Ramos (cell line): ENCODE data around the gene SYT8.

Source experiments
- in situ Hi-C: fragments of 300-500 bp; cut with MboI; formaldehyde crosslinking; loops from one replicate; pipeline ENCODE4 v1.14.3; 2022; ENCODE audit warnings: low sequenced_read_pairs; ENCODE audit not compliant: unreplicated experiment

The SYT8 gene

DNA sequence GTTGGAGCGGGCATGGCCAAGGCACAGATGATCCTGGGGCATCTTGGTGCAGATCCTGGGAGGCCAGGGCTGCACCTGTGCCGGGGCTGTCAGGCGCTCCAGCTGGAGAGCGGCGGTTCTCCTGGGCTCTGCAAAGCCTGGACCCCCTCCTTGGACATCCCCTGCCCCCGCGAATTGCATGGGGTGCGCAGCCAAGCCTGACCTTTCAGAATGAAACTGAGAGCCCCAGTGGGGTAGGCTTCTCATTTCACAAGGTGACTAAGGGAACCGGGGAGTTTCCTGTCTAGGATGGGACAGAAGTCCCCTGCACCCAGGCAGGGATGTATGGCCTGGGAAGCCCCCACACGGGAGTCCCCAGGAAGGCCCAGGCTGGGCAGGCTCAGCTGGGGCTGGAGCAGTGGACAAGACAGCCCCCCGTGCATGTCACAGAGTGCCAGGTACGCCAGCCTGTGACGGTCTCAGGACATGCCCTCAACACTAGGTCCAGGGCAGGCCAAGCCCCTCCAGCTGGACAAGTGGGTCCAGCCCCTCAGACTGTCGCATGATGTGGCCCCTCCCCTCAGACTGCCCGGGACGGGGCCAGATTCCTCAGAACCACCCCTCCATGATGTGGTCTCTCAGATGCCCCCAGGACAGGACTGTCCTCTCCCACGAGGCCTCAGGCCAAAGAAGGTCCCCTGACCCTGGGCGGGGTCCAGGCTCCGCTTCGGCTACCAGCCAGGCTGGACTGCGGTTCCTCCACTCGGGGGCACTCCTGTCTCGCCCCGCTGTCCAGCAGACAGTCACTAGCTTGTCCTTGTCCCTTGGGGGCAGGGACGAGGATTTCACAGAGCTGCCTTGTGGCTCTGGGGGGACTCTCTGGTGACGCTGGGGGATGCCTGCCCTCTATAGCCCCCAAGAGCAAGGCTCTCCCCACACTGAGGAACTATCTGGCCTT, 20.4 kb downstream of the SYT8 start:
- in situ Hi-C loops: no loop called here

DNA sequence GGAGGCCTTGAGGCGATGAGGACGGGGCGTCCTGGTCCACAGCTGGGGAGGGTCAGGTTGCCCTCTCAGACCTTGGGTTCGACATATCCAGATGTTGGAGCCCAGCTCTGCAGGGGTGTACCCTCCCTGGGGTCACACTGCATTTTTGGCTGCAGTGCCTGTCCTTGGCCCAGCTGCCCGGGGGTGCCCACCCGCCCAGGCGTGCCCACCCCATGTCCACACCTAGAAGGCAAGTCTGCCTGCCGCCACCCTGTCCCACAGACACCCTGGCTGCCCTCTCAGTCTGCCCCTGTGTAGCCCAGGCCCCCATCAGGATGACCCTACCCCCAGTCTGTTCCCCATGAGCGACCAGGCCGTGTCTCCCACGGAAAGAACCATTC, 21.1 kb downstream of the SYT8 start:
- in situ Hi-C loops: no loop called here

DNA sequence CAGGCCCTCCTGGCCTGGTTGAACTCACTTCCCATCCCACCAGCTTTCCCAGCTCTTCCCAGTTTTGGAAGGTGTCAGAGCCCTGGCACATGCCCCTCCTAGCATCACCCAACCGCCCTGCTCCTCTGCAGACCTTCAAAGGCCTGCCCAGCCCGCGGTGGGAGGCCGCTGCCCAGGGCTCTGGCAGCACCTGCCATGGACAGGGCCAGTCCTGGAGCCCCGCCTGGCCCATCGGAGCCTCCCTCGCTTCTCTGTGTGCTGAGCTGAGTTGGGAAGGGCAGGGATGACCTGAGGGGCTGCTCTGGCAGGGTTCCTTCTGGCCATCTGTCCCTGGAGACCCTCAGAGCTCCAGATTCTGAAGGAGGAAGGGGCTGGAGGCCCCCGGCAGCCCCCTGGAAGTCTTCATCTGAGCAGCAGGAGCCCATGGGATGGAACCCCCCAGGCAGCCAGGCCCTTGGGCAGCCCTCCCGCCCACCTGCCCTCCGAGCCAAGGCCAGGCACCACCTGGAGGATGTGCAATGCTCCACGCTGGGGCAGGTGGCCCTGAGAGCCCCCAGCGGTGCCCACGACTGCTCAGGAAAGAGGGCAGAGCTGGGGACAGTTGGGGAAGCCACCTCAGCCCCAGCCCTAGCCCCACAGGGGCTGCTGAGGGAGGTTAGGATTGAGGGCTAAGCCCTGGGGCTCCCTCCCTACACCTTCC, 21.7 kb downstream of the SYT8 start:
- in situ Hi-C loops: no loop called here

DNA sequence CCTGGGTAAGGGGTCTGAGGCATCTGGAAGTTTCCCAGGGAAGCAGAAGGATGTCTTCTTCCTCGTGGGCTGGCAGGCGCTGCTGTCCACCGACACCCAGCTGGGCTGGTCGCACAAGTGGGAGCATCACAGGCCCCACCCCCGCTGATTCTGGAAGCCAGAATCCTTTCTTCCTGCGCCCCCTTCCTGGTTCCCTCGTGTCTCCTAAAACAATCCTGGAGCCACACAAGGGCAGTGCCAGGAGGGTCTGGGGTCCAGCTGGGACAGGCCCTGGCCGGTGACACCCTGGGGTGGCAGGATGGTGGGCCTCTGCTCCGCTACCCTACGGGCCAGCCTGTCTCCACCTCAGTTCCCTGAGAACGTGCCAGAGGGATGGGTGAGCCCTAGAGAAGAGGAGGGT, 22.3 kb downstream of the SYT8 start:
- in situ Hi-C loops: no loop called here

DNA sequence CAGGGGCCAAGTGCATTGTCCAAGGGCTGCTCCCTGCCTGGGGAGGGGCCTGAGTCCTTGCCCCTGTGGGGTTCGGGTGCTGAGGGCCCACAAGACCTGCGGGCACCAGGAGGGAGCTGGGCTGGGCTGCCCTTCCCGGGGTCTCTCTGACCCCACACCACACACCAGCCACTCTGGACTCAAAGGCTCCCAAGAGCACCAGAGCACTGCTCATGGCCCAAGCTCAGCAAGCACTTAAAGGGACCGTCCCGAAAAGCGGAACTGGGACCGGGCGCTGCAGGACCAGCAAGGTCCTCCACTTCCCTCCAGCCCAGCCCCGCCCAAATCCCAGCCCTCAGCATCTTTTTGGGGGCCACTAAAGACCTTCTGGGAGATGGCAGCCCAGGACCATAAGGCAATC, 23.4 kb downstream of the SYT8 start:
- in situ Hi-C loops: no loop called here

DNA sequence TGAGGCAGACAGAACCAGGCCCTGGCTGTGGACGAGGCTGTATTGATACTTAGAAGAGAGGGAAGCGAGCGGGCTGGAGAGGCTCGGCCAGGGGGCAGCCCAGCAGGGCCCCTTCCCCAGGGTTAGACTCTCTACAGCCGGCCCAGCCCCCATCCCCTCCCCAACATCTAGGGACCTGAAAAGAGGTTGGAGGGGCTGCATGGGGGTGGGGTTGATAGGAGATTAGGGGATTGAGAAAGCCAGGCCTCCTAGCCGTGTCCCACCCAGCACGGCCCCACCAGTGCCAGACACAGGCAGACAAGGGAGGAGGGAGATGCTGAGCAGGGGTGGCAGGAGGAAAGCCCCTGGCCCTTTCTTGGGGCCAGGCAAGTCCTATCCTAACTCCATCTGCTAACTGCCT, 23.8 kb downstream of the SYT8 start:
- in situ Hi-C loops: no loop called here

DNA sequence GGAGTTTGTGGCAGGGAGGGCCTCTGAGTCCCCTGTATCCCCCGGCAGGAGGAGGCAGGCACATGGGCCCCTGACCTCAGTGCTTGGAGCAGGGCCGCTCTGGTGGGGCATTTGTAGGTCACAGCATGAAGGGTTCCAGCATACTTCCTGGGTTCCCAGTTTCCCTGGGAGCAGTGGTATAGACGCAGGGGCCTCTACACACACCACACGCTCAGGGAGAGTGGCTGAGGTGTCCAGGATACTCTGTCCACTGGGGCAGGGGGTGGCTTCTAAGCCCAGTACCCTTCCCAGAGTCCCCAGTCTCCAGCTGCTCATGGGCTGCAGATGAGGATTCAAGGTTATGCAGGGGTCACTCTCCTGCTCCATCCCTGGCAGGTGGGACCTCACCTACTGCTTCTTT, 24.2 kb downstream of the SYT8 start:
- in situ Hi-C loops: no loop called here

DNA sequence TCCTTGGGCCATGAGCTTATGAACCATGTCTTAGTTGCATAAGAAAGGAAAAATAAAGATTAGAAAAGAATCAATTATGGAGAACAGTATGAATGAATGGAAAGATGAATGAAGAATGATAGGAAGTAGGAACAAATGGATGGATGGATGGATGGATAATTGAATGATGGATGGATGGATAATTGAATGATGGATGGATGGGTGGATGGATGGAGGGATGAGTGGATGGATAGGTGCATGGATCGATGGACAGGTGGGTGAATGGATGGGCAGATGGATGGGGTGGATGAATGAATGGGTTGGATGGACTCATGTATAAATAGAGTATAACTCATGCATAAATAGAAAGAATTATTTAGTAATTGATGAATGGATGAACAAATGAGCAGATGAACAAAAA, 25.3 kb downstream of the SYT8 start:
- in situ Hi-C loops: no loop called here

DNA sequence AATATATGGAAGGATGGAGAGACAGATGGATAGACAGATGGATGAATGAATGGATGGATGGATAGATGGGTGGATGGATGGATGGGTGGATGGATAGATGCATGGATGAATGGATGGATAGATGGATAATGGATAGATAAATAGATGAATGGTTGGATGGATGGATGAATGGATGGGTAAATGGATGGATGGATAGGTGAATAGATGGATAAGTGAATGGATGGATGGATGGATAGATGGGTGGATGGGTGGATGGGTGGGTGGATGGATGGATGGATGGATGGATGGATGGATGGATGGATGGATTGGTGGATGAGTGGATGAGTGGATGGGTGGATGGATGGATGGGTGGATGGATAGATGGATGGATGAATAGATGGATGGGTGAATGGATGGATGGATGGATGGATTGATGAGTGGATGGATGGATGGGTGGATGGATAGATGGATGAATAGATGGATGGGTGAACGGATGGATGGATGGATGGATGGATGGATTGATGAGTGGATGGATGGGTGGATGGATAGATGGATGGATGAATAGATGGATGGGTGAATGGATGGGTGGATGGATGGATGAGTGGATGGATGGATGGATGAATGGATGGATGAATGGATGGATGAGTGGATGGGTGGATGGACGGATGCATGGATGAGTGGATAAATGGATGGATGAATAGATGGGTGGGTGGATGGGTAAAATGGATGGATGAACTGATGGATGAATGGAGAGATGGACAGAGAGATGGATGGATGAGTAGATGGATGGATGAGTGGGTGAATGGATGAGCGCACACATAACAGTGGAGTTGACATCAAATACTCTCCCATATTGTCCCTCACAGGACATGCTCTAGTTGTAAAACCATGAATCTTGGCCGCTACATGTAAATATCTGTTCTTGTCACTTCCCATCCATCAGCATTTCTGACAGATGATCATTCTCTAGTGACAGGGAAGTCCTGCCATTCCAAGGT, 26.9 kb downstream of the SYT8 start:
- in situ Hi-C loops: no loop called here

DNA sequence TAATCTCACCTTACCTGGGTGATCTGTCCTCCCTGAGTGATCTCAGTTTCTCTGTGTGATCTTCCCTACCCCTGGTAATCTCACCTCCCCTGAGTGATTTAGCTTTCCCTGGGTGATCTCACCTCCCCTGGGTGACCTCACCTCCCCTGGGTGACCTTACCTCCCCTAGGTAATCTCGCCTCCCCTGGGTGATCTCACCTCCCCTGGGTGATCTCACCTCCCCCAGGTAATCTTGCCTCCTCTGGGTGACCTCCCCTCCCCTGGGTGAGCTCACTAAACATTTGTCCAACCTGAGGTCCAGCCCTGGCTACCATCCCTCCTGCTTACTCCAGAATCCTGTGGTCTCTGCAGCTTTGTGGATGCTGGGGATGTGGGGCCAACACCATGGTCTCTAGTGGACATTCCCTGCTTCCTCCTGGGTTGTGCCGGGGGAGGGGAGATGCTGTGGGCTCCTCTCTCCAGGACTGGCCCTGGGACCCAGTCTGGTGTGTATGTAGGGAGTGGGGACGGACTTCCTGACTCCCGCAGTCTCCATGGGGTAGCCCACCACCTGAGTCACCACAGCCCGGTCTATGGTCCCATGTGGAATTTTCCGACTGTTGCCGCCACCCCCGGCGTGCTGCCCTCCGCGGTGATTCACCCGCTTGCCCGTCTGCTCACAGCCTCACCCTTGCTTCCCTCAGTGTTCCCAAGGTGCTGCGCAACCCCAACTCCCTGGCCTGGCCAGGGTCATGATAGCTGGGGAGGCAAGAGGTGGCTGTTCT, 28.0 kb downstream of the SYT8 start:
- in situ Hi-C loops: no loop called here

DNA sequence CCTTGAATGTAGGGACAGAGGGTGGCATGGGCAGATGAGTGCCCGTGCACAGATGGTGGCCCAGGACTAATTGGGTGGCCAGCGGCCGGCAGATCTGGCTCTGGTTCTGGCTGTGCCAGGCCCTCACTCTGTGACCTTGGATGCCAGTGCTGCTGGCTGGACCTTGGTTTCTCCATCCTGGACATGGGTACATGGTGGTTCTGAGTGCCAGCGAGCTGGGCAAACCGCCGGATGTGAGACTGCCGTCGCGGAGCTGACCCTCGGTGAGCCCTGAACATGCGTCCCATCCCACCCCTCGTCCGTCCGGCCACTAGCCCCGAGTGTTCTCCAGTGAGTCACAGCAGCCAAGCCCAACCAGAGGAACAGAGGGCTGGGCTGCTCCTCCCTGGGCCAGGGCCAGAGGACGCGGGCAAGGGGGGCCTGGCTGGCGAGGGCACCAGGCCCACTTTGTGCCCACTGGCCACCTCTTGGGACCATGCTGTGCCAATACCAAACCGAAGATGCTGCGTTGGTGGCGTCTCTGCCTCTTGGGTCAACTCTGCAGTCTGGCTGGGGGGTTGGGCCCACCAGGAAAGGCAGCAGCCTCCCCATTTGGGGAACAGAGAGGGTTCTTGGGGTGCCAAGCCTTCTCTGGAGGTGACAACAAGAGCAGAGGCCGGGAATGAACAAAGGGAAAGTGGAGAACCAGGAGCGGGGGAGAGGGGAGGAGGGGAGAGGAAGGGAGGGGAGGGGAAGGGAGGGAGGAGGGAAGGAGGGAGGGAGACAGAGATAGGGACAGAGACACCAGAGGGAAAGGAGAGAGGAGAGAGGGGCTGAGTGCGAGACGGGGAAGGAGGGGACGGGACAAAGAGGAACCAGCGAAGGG, 28.8 kb downstream of the SYT8 start:
- in situ Hi-C loops: no loop called here

DNA sequence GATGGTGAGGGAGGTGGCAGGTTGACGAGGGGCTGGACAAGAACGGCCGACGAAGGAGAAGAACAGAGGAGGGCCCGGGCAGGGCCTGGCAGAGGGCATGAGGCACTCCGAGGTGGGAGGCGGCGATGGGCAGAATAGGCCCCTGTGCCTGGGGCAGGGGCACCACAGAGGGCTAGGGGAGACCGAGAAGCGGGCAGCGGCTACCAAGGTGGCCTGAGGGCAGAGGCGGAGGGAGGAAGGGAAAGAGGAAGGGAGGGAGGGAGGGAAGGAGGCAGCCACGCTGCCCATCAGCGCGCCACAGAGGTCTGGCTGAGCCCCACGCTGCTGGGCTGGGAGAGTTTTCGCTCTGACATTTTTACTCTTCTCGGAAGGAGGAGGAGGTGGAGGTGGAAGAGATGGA, 29.4 kb downstream of the SYT8 start:
- in situ Hi-C loops: no loop called here

DNA sequence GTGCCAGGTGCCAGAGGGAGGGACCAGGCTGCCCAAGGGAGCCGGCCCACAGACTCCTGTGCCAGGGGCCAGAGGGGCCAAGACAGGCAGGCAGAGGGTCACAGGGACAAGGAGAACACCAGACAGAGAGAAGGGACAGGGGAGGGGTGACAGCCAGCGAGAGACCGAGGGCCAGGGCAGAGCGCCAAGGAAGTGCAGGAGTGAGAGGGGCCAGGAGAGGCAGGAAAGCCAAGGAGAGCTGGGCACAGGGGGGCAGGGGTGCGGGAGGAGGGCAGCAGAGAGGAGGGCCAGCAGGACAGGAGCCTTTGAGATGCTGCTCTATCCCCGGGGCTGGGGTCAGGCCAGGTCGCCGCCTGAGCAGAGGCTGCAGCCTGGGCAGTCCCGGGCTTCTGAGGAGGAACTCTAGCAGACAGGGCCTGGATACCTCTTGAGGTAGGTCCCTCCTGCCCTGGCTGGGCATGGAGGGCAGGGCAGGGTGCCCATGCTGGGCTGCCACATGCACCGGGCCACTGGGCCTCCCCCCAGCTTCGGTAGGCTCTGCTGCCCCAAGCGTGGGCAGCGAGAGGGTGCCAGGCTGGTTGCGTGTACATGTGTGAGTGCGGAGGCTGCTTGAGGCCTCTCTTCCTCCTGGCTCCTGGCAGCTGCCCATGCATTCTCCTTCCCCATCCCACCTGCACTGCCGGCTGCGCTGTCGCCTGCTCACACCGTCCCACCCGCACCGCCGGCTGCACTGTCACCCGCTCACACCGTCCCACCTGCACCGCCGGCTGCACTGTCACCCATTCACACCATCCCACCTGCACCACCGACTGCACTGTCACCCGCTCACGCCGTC, 30.3 kb downstream of the SYT8 start:
- in situ Hi-C loops: no loop called here

DNA sequence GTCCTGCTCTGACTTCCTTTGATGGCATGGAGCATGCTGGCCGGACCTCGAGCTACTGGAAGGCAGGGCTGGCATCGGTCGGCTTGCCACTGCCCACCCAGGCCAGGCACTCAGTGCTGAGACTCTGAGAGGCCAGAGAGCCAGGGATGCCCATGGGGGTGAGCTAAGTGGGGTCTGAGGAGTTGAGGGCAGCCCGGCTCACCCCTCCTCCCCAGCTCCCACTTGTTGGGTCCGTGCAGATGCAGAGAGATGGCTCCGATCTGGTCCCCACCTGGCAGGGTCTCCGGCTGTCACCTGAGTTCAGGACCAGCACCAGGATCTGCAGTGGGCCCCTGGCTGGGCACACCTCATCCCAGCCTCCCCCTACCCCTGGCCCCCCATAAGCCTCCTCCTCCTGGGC, 31.4 kb downstream of the SYT8 start:
- in situ Hi-C loops: no loop called here

DNA sequence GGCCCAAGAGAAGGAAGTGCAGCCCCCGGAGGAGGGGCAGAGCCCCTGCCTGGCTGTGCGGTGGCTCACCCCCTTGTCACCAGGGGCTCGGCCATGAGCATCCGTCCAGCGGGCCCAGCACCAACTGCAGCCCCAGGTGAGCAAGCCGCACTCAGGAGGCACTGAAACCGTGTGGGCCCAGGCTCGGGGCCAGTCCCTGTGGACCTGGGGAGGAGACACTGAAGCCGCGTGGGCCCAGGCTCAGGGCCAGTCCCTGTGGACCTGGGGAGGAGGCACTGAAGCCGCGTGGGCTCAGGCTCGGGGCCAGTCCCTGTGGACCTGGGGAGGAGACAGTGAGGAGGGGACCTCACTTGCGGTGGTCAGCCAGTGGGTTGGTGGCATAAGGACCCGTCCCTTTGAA, 32.0 kb downstream of the SYT8 start:
- in situ Hi-C loops: no loop called here

DNA sequence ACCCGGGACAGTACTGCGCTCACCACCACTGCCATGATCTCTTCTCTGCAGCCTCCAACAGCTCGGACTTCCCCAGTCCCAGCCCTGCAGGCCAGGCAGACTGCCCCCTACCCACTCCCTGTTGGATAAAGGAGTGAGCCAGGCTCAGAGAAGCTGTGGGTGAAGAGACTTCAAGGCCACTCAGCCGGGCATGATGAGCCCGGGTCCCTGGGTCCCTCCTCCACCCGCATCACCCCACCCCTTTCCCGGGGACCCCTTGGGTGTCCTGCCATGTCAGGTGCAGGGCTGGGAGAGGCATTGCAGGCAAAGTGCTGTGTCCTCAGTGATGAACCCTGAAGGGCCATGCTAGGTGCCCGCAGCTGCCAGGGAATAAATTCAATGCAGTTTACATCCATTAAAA, 32.6 kb downstream of the SYT8 start:
- in situ Hi-C loops: no loop called here

DNA sequence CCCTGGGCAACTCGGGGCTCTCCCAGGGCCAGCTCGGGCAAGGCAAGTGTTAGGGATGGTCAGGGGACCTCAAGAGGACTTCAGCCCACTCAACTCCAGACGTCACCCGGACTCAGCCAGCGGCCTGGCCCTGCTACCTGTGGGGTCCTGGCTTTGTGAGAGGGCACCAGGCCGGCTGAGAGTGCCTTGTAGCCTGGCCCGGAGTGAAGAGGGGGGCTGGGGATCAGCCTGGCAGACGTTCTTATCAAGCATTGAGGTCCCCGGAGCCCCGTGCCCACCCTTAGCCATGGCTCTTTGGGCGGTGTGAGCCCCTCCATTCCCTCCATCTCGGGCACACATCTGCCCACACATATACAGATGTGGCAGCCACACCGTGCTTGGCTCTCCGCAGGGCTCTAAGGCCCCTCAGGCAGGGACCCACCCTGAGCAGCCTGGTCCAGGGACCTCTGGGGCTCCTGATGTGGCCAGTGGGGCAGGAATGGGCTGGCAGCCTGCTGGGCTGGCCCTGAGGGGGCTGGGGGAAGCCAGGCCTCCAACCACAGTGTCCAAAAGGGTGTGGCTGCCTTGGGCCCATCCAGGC, 33.4 kb downstream of the SYT8 start:
- in situ Hi-C loops: no loop called here
